ENCODE measurements around the gene ZRSR2. TPM values are rescaled to one million over a fixed set of nuclear protein-coding genes. Genes with fewer than 3 reads are reported as not detected.

ZRSR2 gene
- total and polyA plus RNA-seq, 2 of the 13 experiments (the other 11 are each of a cell fraction or from before 2014, with no cell fraction given), result 3.6 to 4.9 TPM

DNA sequence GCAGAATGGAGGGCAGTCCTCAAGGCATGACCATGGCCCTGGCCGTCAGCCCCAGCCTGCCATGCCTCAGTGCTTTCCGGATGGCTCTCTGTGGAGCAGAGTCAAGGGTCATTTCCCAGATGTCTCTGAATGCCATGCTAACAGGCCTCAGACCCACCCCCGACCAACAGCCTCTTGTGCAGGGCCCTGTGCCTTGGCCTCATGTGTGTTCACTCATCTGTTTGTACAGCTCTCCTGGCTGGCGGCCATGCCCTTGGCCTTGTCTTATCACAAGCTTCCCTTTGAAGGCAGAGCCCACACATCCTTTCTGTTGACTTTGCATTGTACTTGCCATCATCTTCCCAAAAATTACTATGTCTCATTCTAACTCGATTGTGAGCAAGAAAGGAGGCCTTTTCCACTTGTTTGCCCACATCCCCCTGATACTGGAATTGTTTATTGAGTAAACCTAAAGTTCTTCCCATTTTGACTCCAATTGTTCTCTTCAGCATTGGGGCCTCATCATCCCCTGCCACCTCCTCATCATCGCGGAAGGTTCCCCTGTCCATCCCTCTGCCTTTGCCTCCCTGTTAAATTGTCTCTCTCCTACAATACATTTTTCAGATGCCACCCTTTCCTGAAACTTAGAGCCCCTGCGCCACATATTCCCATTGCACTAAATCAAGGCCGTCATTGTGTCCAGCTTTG is 46.0 kb upstream of the ZRSR2 start (continued):
- TF ChIP-seq, protein P1, sequence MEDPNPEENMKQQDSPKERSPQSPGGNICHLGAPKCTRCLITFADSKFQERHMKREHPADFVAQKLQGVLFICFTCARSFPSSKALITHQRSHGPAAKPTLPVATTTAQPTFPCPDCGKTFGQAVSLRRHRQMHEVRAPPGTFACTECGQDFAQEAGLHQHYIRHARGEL (CRISPR knock-in tag; IDR thresholded peaks at IDR 0.05), result no peak
- TF ChIP-seq NFIB (CRISPR knock-in tag; IDR thresholded peaks at IDR 0.05; ENCODE audit: borderline replicate concordance) (no peak), ZNF230 (CRISPR knock-in tag; IDR thresholded peaks at IDR 0.05) (no peak), CREB3 (CRISPR knock-in tag; IDR thresholded peaks at IDR 0.05) (no peak), SRF (IDR thresholded peaks at IDR 0.05; ENCODE audit: low read depth, low read length) (no peak), HHEX (CRISPR knock-in tag; IDR thresholded peaks at IDR 0.05) (0 out of 2 replicates have a peak, but pooled peaks have one; percentile 51), GABPB1 (CRISPR knock-in tag; IDR thresholded peaks at IDR 0.05) (peak; percentile 44), MED8 (CRISPR knock-in tag; IDR thresholded peaks at IDR 0.05; ENCODE audit: insufficient replicate concordance) (no peak), TBX2 (CRISPR knock-in tag; IDR thresholded peaks at IDR 0.05; ENCODE audit: borderline replicate concordance) (peak; percentile 63; the same call in 1 of the 2 replicates), ZFP37 (CRISPR knock-in tag; IDR thresholded peaks at IDR 0.05; ENCODE audit: borderline replicate concordance) (no peak), ZNF180 (CRISPR knock-in tag; IDR thresholded peaks at IDR 0.05; ENCODE audit: borderline replicate concordance, low read depth) (no peak), ISL2 (CRISPR knock-in tag; IDR thresholded peaks at IDR 0.05) (peak; percentile 84; the same call in 1 of the 2 replicates), SKI (IDR thresholded peaks at IDR 0.05; ENCODE audit: partially characterized antibody) (peak; percentile 97), THYN1 (CRISPR knock-in tag; IDR thresholded peaks at IDR 0.05; ENCODE audit: borderline replicate concordance, low read depth) (no peak), ZNF569 (CRISPR knock-in tag; IDR thresholded peaks at IDR 0.05; ENCODE audit: borderline replicate concordance) (no peak), PBX3 (CRISPR knock-in tag; IDR thresholded peaks at IDR 0.05; ENCODE audit: borderline replicate concordance) (no peak), MEIS1 (CRISPR knock-in tag; IDR thresholded peaks at IDR 0.05; ENCODE audit: borderline replicate concordance) (no peak; the same call in 1 of the 2 replicates), SMAD3 (CRISPR knock-in tag; IDR thresholded peaks at IDR 0.05) (no peak), ZNF703 (CRISPR knock-in tag; IDR thresholded peaks at IDR 0.05; ENCODE audit: borderline replicate concordance) (no peak), PITX1 (CRISPR knock-in tag; IDR thresholded peaks at IDR 0.05) (peak; percentile 54; the same call in 1 of the 2 replicates), MED13 (CRISPR knock-in tag; IDR thresholded peaks at IDR 0.05) (no peak), ZNF7 (CRISPR knock-in tag; IDR thresholded peaks at IDR 0.05) (no peak), NR3C1 (CRISPR knock-in tag; IDR thresholded peaks at IDR 0.05) (no peak)
- TF ChIP-seq, protein P2, sequence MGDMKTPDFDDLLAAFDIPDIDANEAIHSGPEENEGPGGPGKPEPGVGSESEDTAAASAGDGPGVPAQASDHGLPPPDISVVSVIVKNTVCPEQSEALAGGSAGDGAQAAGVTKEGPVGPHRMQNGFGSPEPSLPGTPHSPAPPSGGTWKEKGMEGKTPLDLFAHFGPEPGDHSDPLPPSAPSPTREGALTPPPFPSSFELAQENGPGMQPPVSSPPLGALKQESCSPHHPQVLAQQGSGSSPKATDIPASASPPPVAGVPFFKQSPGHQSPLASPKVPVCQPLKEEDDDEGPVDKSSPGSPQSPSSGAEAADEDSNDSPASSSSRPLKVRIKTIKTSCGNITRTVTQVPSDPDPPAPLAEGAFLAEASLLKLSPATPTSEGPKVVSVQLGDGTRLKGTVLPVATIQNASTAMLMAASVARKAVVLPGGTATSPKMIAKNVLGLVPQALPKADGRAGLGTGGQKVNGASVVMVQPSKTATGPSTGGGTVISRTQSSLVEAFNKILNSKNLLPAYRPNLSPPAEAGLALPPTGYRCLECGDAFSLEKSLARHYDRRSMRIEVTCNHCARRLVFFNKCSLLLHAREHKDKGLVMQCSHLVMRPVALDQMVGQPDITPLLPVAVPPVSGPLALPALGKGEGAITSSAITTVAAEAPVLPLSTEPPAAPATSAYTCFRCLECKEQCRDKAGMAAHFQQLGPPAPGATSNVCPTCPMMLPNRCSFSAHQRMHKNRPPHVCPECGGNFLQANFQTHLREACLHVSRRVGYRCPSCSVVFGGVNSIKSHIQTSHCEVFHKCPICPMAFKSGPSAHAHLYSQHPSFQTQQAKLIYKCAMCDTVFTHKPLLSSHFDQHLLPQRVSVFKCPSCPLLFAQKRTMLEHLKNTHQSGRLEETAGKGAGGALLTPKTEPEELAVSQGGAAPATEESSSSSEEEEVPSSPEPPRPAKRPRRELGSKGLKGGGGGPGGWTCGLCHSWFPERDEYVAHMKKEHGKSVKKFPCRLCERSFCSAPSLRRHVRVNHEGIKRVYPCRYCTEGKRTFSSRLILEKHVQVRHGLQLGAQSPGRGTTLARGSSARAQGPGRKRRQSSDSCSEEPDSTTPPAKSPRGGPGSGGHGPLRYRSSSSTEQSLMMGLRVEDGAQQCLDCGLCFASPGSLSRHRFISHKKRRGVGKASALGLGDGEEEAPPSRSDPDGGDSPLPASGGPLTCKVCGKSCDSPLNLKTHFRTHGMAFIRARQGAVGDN (CRISPR knock-in tag; IDR thresholded peaks at IDR 0.05), result peak; percentile 86

All from HepG2 (cell line).